CD4-positive, alpha-beta T cell treated with Interferon gamma for 1 hour (primary cell): ENCODE results near the gene EFS.

Source experiments
- DNase-seq: peaks from one replicate; pipeline ENCODE4 v3.0.0-alpha.2; 2020

The EFS gene

DNA sequence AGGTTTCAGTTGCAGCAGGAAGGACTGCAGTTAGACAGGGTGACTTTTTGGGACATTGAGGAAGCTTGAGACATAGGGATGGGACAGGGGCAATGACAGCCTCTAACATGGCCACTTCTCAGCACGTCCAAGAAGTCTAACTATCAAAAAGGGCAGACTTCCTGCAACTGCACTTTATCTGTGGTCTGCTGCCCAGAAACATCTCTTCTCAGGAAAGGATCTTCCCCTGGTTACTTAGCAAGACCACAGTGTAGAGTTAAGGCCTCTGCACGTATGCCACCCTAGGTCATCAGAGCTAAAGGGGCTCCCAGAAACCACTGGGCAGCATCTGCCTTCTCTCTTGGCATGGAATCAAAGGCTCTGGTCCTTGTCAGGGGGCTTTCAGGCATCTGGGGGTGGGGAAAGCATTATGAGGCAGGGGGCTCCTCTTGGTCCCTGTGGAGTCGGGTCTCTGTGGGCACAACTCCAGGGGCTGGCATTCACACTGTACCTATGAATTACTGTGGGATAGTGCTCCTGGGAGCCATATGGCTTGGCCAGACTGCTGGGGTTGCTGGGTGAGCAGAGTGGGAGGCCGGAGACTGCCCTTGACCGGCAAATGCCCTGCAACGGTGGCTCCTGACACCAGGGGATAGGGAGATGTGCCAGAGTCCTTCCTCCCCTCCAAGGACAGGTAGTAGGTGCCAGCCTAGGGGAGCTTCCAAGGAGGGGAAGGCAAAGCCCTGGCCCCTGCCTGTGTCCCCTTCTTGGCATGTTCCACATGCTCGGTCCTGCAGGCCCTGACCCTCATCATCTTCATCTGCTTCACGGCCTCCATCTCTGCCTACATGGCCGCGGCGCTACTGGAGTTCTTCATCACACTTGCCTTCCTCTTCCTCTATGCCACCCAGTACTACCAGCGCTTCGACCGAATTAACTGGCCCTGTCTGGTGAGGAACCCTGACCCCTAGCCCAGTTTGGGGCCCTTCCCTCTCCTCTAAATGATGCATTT lies 12.9 kb upstream of the EFS start:
- DNase-seq = no peak

GRCh38 chr14:23377198-23377550 lies 12.2 kb upstream of the EFS start:
- DNase-seq = no peak

DNA sequence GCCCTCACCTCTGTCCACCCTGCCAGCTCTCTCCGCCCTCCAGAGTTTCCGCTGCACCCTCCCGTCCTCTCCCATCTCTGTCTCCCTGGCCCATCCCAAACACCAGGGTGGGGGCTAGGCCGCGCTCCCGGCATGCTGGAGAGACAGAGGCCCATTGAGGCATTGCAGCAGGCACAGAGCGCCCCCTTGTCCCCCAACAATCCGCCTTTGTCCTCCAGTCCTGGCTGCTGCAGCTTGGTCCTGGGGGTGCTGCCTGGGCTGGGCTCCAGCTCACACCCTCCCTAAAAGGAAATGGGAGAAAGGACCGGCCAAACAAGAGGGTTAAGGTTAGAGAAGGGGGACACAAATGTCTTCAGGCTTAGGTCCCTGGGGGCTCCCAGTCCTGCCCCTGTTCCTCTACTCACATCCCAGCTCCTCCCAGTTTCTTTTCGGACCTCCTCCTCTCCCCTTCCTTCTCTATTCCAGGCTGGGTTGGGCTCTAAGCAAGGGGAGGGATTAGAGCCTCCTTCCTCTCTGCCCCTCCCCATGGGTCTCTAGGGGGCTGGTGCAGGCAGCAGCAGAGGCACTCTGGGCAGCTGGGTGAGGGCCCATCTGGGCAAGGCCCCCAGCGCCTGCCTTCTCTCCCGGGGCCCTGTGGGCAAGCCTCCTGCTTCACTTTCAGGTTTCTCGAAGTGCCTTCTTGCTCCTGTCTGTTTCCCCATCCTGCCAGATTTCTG lies 11.7 kb upstream of the EFS start, which contains the start of gene CMTM5:
CMTM5 (plus strand) TSS at position 565 of the 716 bp plus-strand sequence. CDS start 206 bp downstream, outside the sequence.
- DNase-seq = no peak

- DNase-seq = no peak
These were observed 10.7 kb upstream of the EFS start for GRCh38 chr14:23375527-23376251.

- DNase-seq = no peak
These were observed 8.1 kb upstream of the EFS start for GRCh38 chr14:23373041-23373440.

DNA sequence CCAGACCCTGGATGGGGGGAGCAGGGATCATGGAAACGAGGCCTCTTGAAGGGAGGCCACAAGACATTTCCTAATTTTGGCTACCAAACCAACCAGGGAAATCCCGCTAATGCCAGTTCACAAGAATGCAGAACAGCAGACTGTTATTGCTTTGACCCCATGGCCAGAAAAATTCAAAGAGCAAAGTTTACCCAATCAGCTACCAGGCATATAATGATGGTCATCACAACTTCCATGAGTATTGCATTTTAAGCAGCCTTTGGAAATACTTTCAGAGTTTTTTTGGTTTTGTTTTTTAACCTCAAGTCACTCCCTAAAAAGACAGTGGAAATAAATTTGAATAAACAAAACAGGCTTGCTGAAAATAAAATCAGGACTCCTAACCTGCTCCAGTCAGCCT lies 7.5 kb upstream of the EFS start, which contains the start of gene IL25:
IL25 (plus strand) TSS at position 301 of the 400 bp plus-strand sequence.
- DNase-seq = no peak

DNA sequence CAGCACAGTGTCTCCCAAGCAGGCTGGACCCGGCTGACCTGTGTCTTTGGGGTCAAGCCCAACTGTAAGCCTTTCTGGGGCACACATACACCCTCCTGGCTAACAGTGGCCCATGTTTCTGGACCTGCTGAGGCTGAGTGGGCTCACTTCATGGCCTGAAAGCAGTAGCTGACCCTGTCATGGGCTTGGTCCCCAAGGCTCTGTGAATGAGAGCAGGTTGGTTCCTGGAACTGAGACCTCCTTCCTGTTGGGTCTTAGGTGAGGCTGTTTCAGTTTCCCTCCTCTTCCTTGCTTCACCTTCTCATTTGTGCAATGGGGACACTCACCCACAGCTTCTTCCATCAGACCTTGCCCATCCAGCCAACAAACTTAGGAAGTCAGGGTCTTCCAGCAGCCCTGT lies 6.9 kb upstream of the EFS start:
- DNase-seq = no peak

DNA sequence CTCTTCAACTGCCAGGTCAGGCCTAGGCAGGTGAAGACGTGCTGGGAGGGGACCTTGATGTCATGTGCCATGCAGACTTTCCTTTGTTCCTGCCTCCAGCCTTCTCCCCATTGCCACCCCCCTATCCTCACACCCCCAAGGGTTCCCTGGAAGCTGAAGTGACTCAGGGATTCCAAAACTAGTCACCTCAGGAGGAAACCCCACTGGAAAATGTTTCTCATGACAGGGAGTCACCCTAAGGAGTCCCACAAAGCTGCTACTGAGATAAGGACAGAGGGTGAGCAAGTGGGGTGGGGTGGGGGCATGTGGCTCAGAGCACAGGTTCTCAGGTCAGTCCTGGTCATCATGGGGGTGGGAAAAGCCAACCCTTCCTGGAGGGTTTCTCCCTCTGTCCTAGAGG lies 5.2 kb upstream of the EFS start:
- DNase-seq = no peak

DNA sequence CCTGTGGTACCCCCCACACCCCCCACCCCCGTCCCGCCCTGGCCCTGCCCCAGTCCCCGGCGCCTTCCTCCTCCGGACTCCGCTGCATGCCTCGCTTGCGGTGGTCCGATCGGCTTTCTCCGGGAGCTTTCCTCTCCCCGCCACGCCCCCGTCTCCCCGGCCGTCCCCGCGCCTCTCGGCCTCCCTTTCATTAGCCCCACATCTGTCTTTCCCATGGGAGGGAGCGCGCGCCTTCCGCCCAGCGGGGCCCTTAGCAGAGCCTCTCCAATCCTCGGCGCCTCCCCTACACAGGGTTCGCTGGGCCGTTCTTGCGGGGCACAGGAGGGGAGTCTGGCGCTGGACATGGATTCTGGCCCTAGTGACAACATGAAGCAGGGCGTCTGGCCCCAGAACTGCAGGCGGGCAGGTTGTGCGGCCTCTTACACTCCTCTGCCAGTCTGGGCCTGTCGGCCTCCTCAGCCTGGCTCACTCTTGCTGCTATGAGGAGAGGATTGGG lies 1.5 kb upstream of the EFS start:
- DNase-seq = no peak

- DNase-seq = no peak
These were observed 907 bp upstream of the EFS start for GRCh38 chr14:23365732-23366425.

- DNase-seq = no peak
These were observed 572 bp downstream of the EFS start for GRCh38 chr14:23364164-23365035.

- no peak for DNase-seq
These were observed 2.8 kb downstream of the EFS start for GRCh38 chr14:23362200-23362599.

GRCh38 chr14:23361763-23362162 lies 3.2 kb downstream of the EFS start:
- DNase-seq = no peak

- DNase-seq = no peak
These were observed 3.7 kb downstream of the EFS start for GRCh38 chr14:23361320-23361719.

DNA sequence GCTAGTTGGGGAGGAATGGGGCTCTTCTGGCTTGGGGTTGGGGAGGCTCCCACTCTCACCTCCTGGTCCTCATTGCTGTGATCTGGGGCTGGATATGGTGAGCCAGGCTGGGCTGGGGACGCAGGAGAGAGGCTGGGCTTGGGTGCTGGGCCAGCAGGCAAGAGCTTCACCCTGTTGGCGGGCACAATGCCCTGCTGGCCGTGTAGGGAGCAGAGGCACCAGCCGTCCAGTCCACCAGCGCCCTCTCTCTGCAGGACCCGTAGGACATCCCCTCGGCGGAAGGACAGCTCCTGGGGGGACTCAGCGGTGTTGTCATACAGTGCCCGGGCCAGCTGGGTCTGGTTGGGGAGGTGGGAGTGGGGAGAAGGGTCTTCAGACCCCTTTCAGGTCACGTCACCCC lies 4.5 kb downstream of the EFS start:
- no peak for DNase-seq

GRCh38 chr14:23359722-23360447 lies 5.1 kb downstream of the EFS start:
- DNase-seq = no peak

- DNase-seq = no peak
These were observed 5.8 kb downstream of the EFS start for GRCh38 chr14:23359167-23359626.

DNA sequence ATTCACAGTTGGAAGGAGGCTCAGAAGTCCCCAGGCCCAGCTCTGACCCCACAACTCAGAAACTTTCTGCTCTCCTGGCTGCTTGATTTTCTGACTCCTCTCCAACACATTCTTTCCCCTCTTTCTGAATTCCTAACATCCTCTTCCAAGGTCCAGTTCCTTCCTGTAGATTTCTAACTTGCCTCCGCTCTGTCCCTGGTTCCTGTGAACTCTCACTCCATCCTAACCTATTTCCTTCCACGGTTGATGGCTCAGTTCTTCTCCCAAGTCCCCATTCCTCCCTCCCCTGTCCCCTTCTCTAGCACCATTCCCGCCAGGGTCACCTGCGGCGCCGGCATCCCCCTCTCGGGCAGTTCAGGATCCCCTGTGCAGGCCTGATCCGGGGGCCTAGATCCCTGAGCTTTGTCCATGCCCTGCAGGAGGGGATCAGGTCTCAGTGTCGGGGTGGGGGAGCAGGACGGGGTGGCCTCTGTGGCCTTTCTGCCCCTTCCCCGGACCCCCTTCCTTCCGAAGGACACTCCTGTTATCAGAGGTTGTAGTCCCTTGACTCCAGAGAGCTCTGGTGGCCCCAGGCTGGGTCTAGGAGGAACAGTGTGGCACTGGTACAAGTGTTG lies 6.3 kb downstream of the EFS start:
- no peak for DNase-seq

GRCh38 chr14:23358042-23358441 lies 6.9 kb downstream of the EFS start:
- DNase-seq = no peak

- DNase-seq = no peak
These were observed 7.7 kb downstream of the EFS start for GRCh38 chr14:23357261-23357660.
